ENCODE data around the gene CHD1L.
A peak's percentile ranks its signal among the peaks of the same experiment; 100 is the strongest.
"Not testable (repeated sequence)": the region's sequence is repeated elsewhere in the genome, so short reads cannot be mapped to it uniquely, and the experiment has no call there.

CHD1L gene

DNA sequence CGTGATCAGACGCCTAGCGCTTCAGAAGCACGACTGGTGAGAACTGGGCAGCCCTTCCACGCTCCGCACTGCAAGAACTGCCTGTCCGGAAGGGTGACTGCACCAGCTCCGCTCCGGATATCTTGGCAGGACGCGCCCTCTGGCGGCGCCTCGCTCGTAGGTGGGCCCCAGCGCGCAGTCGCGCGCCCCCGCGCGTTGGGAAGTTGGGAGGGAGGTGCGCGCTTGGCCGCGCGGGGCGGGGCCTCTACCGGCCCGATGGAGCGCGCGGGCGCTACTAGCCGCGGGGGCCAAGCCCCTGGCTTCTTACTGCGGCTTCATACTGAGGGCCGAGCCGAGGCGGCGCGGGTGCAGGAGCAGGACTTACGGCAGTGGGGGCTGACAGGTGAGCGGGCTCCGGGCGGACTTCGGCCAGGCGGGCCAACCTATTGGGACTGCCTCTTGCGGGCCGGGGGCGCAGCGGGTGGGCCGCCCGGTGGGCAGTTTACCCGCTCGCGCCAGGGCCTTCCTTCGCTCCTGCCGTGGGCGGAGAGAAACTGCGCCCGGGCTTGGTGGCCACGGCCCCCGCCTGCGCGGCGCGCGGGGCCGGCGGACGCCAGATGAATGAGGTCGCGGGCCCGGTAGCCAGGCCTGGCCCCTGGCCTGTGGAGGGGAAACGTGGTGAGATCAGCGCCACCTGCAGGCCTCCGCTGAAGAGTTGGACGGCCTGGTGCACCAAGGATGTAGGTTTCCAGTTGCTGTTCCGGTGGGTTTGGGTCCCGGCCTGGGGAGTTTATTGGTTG lies at the start of gene CHD1L:
Gene CHD1L, plus strand, starts transcription at position 236 of the 779 bp plus-strand sequence. Its CDS starts 20 bp downstream, at position 256.
- peak; percentile 91 for DNase-seq

DNA sequence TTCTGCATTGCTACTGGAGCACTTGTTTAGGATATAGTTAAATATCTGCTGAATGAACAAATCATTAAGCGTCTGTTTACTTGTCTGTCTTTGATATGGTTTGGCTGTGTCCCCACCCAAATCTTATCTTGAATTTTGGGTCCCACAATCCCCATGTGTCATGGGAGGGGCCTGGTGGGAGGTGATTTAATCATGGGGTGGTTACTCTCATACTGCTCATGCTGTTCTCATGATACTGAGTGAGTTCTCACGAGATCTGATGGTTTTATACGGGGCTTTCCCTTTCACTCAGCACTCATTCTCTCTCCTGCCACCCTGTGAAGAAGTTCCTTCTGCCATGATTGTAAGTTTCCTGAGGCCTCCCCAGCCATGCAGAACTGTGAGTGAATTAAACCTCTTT lies 45.2 kb upstream of the CHD1L start:
- not testable (repeated sequence) for DNase-seq

GRCh38 chr1:147201276-147201675 lies 41.2 kb upstream of the CHD1L start:
- DNase-seq, result no peak

DNA sequence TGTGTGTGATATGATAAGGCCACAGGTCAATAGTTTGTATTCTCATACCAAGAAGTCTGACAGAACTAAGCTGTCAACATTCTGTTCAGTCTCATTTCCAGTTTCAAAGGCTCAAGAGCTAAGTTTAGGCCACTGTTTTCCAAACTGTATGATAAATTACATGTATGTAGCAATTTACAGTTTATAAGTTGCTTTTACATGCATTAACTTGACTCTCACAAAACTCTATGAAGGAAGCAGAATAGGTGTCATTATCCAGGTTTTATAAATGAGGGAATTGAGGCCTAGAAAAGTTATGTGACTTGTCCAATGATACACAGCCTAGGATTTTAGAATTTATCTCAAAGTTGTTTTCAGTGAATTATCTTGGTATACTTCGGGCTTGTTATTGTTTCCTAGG lies 40.7 kb upstream of the CHD1L start:
- no peak for DNase-seq

GRCh38 chr1:147202576-147202975 lies 39.9 kb upstream of the CHD1L start:
- no peak for DNase-seq

DNA sequence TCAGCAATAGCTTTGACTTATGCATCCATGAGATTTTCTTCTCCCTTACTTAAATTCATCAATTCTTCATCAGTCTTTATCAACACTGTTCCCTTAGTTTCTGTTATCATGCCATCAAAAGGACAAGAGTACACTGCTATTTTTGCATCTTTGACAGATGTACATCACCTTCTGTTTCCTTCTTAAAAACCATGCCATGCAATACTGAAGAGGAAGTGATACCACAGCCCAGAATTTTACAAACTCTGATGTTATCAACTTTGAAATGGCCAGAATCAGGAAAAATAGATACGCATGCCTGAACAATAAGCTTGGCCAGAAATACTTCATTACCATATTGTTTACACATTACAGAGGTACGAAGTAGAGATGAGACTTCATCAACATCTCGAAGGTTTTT lies 38.4 kb upstream of the CHD1L start:
- no peak for DNase-seq

- DNase-seq, result no peak
These were observed 35.3 kb upstream of the CHD1L start for GRCh38 chr1:147207192-147207591.

- no peak for DNase-seq
These were observed 33.9 kb upstream of the CHD1L start for GRCh38 chr1:147208619-147209018.

DNA sequence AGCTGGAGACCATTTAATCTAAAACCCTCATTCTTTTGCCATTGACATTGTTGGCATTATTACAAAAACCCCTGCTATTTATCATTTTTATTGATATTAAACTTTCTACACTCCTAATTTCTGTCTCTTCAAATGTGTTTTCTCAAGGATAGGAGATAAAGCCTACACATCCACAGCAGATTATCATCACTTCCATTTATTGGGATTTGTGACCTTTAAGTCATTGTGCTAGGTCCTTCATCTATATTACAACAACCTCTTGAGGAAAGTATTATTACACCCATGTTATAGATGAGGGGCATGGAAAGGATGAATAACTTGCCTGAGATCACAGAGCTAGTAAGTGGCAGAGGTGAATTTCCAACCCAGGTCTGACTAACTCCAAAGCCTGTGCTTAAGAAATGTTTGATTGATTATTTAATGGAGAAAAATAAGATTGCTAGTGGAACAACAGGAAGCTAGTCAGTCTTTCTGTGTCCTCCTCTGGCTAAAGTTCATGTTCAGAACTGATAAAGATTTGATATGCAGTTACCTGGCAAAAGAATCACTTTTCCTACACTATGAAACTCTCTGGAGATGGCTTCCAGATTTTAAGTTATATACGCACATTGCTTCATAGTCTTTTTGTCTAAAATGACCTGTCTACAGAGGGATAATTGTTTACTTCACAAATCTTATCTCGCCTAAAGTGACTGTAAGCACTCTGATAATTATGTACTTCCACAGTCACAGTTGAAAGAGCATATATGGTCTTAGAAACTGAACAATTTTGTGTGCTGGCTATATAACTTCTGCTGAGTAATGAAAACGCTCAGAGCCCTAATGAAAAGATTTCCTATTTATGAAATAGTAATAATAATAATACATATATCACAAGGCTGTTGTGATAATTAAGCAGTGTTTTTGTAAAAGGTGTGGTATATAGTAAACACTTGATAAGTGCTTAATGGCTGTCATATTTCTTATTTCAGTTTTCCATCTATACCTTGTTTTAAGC lies 32.4 kb upstream of the CHD1L start:
- DNase-seq, result no peak

GRCh38 chr1:147210987-147211386 lies 31.5 kb upstream of the CHD1L start:
- no peak for DNase-seq

- no peak for DNase-seq
These were observed 30.9 kb upstream of the CHD1L start for GRCh38 chr1:147211577-147211976.

DNA sequence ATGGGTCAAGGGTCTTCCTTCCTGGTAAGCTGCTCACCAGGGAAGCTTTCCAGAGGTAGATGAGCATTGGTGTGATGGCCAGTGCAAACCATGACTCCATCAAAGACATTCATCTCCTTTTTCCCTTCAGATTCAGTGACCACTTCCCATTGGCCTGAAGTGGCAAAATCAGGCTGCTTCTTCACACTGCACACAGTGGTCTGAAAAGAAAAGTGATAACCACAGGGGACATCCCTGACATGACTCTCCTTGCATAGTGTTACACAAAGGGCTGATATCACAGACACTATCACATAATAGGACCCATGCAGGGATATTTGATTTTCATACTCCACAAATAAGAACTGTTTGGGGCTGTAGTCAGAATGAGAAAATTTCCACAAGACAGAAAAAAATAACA lies 29.2 kb upstream of the CHD1L start:
- DNase-seq, result no peak

- DNase-seq, result no peak
These were observed 28.2 kb upstream of the CHD1L start for GRCh38 chr1:147214325-147214724.

DNA sequence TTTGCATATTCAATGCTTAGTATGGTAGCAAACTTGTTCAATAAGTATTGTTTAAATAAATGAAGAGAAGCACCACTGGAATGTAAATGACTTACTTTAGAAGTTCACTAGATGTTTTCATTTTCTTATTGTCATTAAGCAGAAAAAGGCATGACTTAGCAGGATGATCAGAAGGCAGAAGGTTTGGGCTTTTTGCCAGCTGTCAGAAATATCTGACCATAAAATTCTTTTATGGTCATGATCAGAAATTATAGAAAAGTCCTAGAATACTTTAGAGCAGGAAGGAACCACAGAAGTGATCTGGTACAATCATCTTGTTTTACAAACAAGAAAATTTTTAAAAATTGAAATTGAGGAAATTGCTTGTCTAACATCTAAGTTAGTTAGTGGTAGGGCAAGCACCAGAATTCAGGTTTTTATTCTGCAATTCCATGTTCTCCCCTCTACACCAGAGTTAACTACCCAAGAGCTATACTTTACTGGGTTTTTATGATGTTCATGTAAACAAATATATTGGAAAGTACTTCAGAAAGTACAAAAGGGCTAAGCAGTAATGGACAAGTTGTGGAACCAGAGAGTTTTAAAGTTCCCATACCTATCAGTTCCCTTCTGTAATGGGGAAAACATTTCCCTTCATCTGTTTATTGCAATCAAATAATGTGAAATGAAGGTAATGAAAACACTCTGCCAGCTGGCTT lies 27.5 kb upstream of the CHD1L start:
- no peak for DNase-seq

GRCh38 chr1:147215540-147215916 lies 27.0 kb upstream of the CHD1L start:
- no peak for DNase-seq

GRCh38 chr1:147216124-147216523 lies 26.4 kb upstream of the CHD1L start:
- DNase-seq, result no peak

GRCh38 chr1:147217141-147217540 lies 25.3 kb upstream of the CHD1L start:
- no peak for DNase-seq

- DNase-seq, result no peak
These were observed 23.9 kb upstream of the CHD1L start for GRCh38 chr1:147218606-147219005.

DNA sequence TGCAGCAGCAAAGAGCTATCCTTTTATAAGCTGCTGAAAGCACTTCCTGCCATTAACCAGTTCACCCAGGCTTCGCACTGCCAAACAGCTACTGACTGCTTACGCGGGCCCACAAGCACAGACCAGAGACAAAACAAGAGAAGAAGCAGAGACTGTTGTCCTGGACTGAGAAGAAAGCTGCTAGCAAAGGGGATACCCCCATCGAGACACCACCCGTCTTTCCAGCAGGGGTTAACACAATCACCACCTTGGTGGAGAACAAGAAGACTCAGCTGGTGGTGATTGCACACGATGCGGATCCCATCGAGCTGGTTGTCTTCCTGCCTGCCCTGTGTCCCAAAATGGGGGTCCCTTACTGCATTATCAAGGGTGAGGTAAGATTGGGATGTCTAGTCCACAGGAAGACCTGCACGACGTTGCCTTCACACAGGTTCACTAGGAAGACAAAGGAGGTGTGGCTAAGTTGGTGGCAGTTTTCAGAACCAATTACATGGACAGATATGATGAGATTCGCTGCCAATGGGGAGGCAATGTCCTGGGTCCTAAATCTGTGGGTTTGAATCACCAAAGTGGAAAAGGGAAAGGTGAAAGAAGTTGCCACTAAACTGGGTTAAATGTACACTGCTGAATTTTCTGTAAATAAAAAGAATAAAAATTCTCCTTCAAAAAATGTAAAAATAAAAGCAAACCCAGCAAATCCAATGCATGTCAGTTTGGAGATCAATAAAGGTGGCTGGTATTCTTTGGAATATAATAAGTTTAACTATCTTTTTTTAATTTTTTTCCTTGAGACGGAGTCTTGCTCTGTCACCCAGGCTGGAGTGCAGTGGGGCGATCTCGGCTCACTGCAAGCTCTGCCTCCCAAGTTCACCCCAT lies 18.5 kb upstream of the CHD1L start:
- no peak for DNase-seq

- DNase-seq, result no peak
These were observed 17.2 kb upstream of the CHD1L start, which contains the start of gene FMO5 for GRCh38 chr1:147225193-147225730. FMO5 (minus strand) TSS chr1:147225339; CDS start chr1:147225029, 310 bp downstream.

DNA sequence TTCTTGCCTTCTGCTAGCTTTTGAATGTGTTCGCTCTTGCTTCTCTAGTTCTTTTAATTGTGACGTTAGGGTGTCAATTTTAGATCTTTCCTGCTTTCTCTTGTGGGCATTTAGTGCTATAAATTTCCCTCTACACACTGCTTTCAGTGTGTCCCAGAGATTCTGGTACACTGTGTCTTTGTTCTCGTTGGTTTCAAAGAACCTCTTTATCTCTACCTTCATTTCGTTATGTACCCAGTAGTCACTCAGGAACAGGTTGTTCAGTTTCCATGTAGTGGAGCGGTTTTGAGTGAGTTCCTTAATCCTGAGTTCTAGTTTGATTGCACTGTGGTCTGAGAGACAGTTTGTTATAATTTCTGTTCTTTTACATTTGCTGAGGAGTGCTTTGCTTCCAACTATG lies 11.5 kb upstream of the CHD1L start:
- DNase-seq, result not testable (repeated sequence)

DNA sequence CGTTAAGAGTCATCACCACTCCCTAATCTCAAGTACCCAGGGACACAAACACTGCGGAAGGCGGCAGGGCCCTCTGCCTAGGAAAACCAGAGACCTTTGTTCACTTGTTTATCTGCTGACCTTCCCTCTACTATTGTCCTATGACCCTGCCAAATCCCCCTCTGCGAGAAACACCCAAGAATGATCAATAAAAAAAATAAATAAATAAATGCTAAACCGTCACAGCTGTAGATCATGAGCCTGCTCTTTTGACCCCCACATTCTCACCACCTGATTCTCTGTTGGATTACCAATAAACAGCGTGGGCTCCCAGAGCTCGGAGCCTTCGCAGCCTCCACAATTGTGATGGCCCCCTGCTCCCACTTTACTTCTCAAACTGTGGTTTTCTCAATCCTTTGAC lies 8.6 kb upstream of the CHD1L start:
- DNase-seq, result not testable (repeated sequence)

Measured in NCI-H446 treated with DMSO at 0.1 percent for 48 hours (cell line).